ENCODE results near the gene BRMS1.
A peak's percentile ranks its signal among the peaks of the same experiment; 100 is the strongest.

The BRMS1 gene

GRCh38 chr11:66302656-66303055 is 42.2 kb downstream of the BRMS1 start:
- no peak for DNase-seq

- no peak for DNase-seq
Measured at GRCh38 chr11:66299186-66299585, 45.7 kb downstream of the BRMS1 start.

DNA sequence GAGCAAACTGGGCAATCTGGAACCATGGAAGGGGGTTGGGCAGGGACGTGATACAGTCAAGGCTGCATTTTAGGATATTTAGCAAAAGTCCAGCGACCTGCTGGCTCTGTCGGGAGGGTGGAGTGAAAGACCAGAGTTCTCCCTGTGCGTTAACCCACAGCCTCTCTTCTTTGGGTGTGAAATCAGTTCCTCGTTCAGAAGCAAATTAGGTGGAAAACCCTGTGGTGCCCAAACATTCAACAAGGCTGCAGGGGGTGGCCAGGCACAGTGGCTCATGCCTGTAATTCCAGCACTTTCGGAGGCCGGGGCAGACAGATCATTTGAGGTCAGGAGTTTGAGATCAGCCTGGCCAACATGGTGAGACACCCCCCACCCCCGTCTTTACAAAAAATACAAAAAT is 47.3 kb downstream of the BRMS1 start:
- DNase-seq, result no peak

DNA sequence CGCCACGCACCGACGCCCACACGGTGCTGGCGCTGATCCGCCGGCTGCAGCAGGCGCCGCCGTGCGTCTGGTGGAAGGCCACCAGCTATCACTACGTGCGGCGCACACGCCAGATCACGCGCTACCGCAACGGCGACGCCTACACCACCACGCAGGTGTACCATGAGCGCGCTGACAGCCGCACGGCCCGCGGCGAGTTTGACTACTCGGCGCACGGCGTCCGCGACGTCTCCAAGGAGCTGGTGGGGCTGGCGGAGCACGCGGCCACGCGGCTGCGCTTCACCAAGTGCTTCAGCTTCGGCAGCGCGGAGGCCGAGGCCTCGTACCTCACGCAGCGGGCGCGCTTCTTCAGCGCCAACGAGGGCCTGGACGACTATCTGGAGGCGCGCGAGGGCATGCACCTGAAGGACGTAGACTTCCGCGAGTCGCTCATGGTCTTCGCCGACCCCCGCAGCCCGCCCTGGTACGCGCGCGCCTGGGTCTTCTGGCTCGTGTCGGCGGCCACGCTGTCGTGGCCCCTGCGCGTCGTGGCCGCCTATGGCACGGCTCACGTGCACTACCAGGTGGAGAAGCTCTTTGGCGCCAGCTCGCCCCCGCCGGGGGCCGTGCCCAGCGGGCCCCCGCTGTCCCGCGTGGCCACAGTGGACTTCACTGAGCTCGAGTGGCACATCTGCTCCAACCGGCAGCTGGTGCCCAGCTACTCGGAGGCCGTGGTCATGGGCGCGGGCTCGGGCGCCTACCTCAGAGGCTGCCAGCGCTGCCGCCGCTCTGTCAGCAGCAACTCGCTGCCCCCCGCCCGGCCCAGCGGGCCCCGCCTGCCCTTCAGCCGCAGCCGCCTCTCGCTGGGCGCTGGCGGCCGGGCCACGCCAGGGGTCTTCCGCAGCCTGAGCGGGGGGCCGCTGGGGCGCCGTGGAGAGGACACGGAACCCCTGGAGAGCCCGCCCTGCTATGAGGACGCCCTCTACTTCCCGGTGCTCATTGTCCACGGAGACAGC is 50.0 kb downstream of the BRMS1 start:
- no peak for DNase-seq

GRCh38 chr11:66293777-66294625 is 50.9 kb downstream of the BRMS1 start:
- no peak for DNase-seq

GRCh38 chr11:66293352-66293751 is 51.6 kb downstream of the BRMS1 start:
- DNase-seq, result no peak

DNA sequence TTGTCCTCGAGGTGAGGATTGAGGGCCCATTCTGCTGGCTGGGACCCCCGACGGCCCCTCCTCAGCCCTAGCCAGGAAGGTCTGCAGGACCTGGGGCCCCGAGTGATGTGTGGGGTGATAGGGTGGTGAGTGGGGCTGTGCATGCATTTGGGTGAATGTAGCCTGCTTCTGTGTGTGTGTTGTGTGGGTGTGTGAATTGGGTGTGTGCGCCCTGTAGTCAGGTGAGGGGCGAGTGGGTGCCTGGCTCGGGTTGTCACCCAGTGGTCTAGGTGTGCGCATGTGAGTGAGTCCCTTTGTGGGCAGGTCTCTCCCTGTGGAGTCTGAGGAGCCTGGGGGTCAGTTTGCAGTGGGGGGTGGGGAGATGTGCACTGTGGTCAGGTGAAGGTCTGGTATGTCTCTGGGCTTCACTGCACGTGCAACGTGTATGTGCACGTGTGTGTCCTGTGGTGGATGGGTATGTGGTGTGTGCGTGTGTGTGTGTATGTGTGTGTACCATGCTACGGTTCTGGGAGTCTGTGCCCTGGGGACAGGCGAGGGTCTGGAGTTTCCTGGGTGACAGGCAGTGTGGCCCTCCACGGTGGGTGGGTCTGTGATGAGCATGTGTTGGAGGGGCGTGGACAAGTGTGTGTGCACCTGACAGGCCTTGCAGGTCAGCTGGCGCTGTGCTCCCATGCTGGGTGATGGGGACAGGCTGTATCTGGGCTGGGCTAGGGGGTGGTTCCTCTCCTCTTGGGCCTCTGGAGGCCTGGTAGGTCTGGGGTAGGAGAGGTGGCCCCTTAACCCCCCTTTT is 52.2 kb downstream of the BRMS1 start:
- no peak for DNase-seq

- peak in 1 of 5 experiments; percentile 43 for DNase-seq
Measured at GRCh38 chr11:66291706-66292542, 53.0 kb downstream of the BRMS1 start, which contains the start of gene TMEM151A. Gene TMEM151A (plus strand): TSS chr11:66291894. CDS start chr11:66292014, 120 bp downstream.

DNA sequence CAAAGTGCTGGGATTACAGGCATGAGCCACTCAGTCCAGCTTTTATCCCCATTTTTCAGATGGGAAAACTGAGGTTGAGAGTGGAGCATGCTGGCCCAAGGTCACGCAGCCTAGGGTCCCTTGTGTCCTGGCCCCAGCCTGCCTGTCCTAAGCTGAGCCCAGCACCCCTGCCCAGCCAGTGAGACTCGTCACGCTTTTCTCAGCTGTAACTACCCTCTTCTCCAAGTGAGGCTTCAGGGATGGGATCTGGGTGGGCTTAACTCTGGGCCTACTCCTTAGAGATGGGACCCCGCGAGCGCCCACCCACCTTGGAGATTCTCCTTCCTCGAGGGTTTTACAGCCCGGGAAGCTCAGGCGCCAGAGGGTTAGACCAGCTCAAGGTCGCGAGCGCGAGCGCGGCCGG is 53.6 kb downstream of the BRMS1 start:
- no peak for DNase-seq

DNA sequence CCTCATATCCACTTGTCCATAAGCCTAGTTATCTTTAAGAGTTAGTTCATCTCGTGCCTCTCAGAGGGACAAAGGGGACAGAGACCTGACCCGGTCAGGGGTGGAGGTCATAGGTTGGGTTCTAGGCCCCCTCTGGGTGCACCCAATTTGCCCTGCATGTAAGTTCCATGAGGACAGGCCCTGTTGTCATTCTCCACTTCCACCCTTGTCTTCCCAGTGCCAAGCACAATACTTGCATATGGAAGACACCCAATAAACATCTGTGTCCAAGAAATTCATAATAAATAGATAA is 54.6 kb downstream of the BRMS1 start:
- DNase-seq, result no peak

DNA sequence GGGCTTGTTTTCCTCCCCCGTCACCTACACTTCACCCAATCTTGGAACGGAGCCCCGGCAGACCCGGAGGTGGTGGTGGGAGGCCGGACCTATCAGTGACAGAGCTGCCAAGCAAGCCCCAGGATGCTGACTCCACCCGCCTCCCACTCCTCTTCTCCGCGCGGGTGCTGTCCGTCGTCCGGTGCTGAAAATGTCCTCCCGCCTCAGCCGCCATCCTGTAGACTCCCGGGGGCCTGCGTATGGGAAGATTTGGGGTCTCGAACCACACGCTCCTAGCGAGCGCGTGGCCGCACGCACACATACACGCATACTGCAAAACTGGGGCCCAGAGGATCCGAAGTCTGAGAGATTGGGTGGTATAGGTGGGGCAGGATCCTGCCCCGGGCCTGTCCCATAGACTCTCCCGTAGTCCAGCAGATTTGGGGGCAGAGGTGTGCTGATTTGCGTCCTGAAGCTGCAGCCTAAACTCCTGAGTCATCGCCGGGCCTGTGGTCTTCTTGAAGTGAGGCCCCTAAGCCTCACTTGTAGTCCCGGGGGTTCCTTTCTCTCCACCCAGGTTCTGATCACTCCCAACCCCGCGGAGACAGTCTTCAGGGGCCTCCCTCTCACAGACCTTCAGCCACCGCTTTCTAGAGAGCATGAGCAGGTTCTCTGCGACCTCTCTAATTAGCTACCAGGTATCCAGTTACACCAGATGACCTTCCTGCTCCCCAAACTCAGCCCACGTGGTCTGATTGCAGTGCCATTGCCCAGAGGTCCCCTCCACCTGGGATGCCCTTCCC is 55.2 kb downstream of the BRMS1 start:
- peak in 4 of 5 experiments; percentile 47 to 88 (median 78) for DNase-seq

DNA sequence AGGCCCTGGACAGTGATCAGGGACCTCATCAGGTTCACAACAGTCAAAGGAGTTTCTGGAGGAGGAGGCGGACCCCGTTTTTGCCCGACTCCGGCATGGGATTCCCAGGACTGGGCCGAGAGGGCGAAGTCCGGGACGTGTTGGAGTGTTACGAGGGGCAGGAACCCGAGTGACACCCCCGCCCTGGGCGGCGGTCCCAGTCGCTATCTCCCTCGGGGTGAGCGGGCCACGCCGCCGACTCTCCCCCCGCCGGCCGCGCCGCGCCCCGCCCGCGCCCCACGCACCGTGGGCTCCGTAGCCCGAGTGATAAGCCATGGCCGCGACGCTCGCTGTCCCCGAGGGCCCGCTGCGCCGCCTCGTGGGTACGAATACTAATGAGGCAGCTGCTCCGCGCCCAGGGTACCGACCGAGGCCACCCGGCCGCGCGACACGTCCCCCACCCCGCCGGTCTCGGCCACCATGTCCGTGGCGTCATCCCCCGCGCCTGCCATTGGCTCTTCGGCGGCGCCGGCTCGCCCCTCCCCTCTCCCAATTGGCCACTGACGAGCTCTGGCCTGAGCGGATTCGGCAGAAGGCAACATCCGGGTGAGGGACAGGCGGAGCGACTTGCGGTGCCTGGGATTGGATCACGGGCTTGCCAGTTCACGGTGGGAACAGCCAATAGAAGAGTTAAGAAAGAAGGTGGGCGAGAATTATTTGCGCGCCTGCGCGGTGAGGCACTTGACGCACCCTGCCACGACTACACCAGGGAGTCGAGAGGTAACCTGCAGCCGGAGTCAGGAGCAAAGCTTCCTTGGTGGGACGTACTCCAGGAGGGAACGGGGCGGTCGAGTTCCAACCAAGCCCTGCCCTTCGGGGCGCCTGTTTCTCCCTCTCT is 56.0 kb downstream of the BRMS1 start, which contains the start of gene YIF1A:
Gene YIF1A, minus strand, starts transcription at position 473 of the 877 bp plus-strand sequence. Its CDS starts 158 bp downstream, at position 315.
- peak; percentile 96 to 100 (median 98) for DNase-seq

DNA sequence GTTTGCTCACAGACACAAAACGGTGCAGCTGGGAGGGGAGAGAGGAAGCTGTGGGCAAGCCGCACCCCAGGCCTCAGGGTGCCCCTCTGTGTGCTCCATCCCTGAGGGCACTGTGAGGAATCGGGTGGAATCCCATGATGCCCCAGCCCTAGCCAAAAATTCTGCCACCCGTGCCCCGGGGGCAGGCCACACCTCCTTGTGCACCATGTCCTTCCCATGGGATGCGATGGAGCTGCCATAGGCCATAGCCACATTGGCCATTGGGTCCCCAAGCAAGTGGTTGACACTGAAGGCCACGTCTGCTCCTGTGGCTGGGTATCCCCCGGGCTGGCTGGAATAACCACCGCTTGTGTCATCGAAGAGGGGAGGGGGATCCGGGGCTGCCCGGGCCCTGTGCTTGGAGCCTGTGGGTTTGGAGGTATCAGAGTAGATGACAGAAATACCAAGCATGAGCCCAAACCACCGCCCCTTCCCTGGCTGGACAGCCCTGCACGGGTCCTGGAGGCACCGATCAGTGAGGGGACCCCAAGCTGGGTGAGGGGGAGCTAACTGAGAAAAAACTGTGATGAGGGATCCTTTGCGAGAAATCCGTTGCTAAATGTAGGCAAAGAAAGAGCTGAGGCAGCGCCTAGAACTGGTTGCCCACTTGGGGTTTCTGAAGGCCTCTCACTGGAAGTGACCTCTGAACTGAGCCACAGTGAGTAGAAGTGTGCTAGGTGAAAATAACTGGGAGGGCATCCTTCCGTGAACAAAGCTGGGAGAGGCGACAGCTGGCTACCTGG is 56.8 kb downstream of the BRMS1 start:
- DNase-seq, result no peak
